ENCODE data around the gene TMEM98.

GRCh38 chr17:32914181-32914580 is 13.8 kb upstream of the TMEM98 start:
- TF ChIP-seq CTCF (IDR thresholded peaks at IDR 0.05; ENCODE audit: low read length) (no peak), EZH2phosphoT487 (IDR thresholded peaks at IDR 0.05; ENCODE audit: low read length) (no peak), EZH2 (optimal IDR thresholded peaks at IDR 0.05; ENCODE audit: low read depth, low read length) (no peak)
